Measurements from ENCODE around the gene CDH26. TPM values are rescaled to one million over a fixed set of nuclear protein-coding genes. Genes with fewer than 3 reads are reported as not detected.

Gene CDH26
- total and polyA plus RNA-seq, 2 donors (not counting 1 experiment from before 2014, with no cell fraction given): 1.8 to 2.3 TPM

- peak overlapping the region; percentile 73 to 96 (median 82) for H3K4me3 ChIP-seq (ENCODE audit: control extremely low read depth in 1 of 5, extremely low read depth in 1 of 5, insufficient read depth in 1 of 5, low read depth in 2 of 5, low read length in 4 of 5)
- CTCF ChIA-PET: interaction anchor here (1.6 to 4.3 kb wide), 2 partner anchors 9 to 15 kb away, joined by 7 to 45 read pairs; no protein-coding TSS in a partner anchor
- H3K9ac ChIP-seq (ENCODE audit: low read length): peak overlapping the region; percentile 81
- TF ChIP-seq EZH2 (IDR thresholded peaks at IDR 0.05; ENCODE audit: borderline replicate concordance, insufficient read depth, low read depth, low read length, poor library complexity, severe bottlenecking) (no peak), CTCF (IDR thresholded peaks at IDR 0.05) (no peak)
- H3K27me3 Mint-ChIP-seq: no peaks in the 10 kb centered on the region
- peak overlapping the region; percentile 93 for H2AFZ ChIP-seq (ENCODE audit: insufficient read depth, low read depth, low read length, poor library complexity, severe bottlenecking)
- POLR2A ChIA-PET: no interaction called here
- H4K20me1 ChIP-seq (ENCODE audit: control insufficient read depth, insufficient read depth, low read length, poor library complexity, severe bottlenecking): no peaks in the 10 kb centered on the region
- 0% methylated on average over 3 of the region's 4 CpGs for WGBS (ENCODE audit: insufficient coverage)
- ATAC-seq (ENCODE audit: low read depth) (no peak), DNase-seq (no peak)
- intact Hi-C loops (cut with micrococcal nuclease): loop anchor here (1.0 to 5.0 kb wide), 2 partner anchors 8 to 1289 kb away; partner anchors contain the start of gene STX16
- H3K27ac ChIP-seq (ENCODE audit: low read length in 2 of 2): peak overlapping the region; percentile 72 to 87
- no peaks in the 10 kb centered on the region for H3K27me3 ChIP-seq (replicated peaks in 1 of 4; ENCODE audit: control extremely low read depth in 1 of 4, control insufficient read depth in 3 of 4, insufficient read depth in 4 of 4, low read length in 3 of 4)
- H3K9me3 Mint-ChIP-seq (ENCODE audit: insufficient read depth): no peaks in the 10 kb centered on the region
- H3K4me2 ChIP-seq (replicated peaks; ENCODE audit: low read depth, low read length, poor library complexity, severe bottlenecking): peak overlapping the region; percentile 78
- H3K4me1 Mint-ChIP-seq: peaks cover 35% of the 10 kb centered on the region
- peak overlapping the region; percentile 95 for H3K27ac Mint-ChIP-seq
- peaks cover 20 to 21% of the 10 kb centered on the region in 2 donors for H3K4me1 ChIP-seq (ENCODE audit: control insufficient read depth in 2 of 2, insufficient read depth in 2 of 2, low read length in 2 of 2)
- peaks cover 0 to 10% (median 0%) of the 10 kb centered on the region in 3 donors for H3K9me3 ChIP-seq (ENCODE audit: control extremely low read depth in 1 of 3, control insufficient read depth in 2 of 3, insufficient read depth in 1 of 3, low read length in 2 of 3)
- H3K79me2 ChIP-seq (ENCODE audit: control insufficient read depth, insufficient read depth, low read length): peaks cover 22% of the 10 kb centered on the region
- peak overlapping the region; percentile 97 for H3K4me3 Mint-ChIP-seq
- H3K36me3 ChIP-seq (replicated peaks in 1 of 2; ENCODE audit: control extremely low read depth in 1 of 2, control insufficient read depth in 1 of 2, extremely low read depth in 1 of 2, insufficient read depth in 2 of 2, low read length in 1 of 2): peaks cover 5 to 28% of the 10 kb centered on the region in 2 experiments
Observed at GRCh38 chr20:59940956-59941294, 17.3 kb upstream of the CDH26 start.

GRCh38 chr20:59942245-59942644 is 16.0 kb upstream of the CDH26 start:
- Histone ChIP-seq H3K9me3 (ENCODE audit: control extremely low read depth in 1 of 3, control insufficient read depth in 2 of 3, insufficient read depth in 1 of 3, low read length in 2 of 3) (peaks cover 0 to 10% (median 0%) of the 10 kb centered on the region in 3 donors), H3K79me2 (ENCODE audit: control insufficient read depth, insufficient read depth, low read length) (peaks cover 22% of the 10 kb centered on the region), H2AFZ (ENCODE audit: insufficient read depth, low read depth, low read length, poor library complexity, severe bottlenecking) (no peak overlapping the region), H3K4me2 (replicated peaks; ENCODE audit: low read depth, low read length, poor library complexity, severe bottlenecking) (no peak overlapping the region), H3K27ac (ENCODE audit: low read length in 2 of 2) (no peak overlapping the region), H3K27me3 (replicated peaks in 1 of 4; ENCODE audit: control extremely low read depth in 1 of 4, control insufficient read depth in 3 of 4, insufficient read depth in 4 of 4, low read length in 3 of 4) (no peaks in the 10 kb centered on the region), H4K20me1 (ENCODE audit: control insufficient read depth, insufficient read depth, low read length, poor library complexity, severe bottlenecking) (no peaks in the 10 kb centered on the region), H3K9ac (ENCODE audit: low read length) (no peak overlapping the region), H3K4me1 (ENCODE audit: control insufficient read depth in 2 of 2, insufficient read depth in 2 of 2, low read length in 2 of 2) (peaks cover 20 to 21% of the 10 kb centered on the region in 2 donors), H3K4me3 (ENCODE audit: control extremely low read depth in 1 of 5, extremely low read depth in 1 of 5, insufficient read depth in 1 of 5, low read depth in 2 of 5, low read length in 4 of 5) (no peak overlapping the region), H3K36me3 (replicated peaks in 1 of 2; ENCODE audit: control extremely low read depth in 1 of 2, control insufficient read depth in 1 of 2, extremely low read depth in 1 of 2, insufficient read depth in 2 of 2, low read length in 1 of 2) (peaks cover 6 to 28% of the 10 kb centered on the region in 2 experiments)
- DNase-seq: no peak
- no peaks in the 10 kb centered on the region for H3K9me3 Mint-ChIP-seq (ENCODE audit: insufficient read depth)
- no peaks in the 10 kb centered on the region for H3K27me3 Mint-ChIP-seq
- TF ChIP-seq CTCF (IDR thresholded peaks at IDR 0.05) (no peak), EZH2 (IDR thresholded peaks at IDR 0.05; ENCODE audit: borderline replicate concordance, insufficient read depth, low read depth, low read length, poor library complexity, severe bottlenecking) (no peak)
- intact Hi-C loops (cut with micrococcal nuclease): loop anchor here (5.0 kb wide), 1 partner anchor 1290 kb away; the partner anchor contains the start of gene STX16
- peaks cover 31% of the 10 kb centered on the region for H3K4me1 Mint-ChIP-seq
- H3K27ac Mint-ChIP-seq: no peak overlapping the region
- ChIA-PET CTCF (no interaction called here), POLR2A (no interaction called here)
- no peak for ATAC-seq (ENCODE audit: low read depth)
- H3K4me3 Mint-ChIP-seq: no peak overlapping the region
- WGBS (ENCODE audit: insufficient coverage): no CpG with 5 or more reads among the region's 2 CpGs

Data from B cell (primary cell).